Measurements from ENCODE around the gene PTAFR.

PTAFR gene

GRCh38 chr1:28156821-28157220 lies 19.7 kb downstream of the PTAFR start:
- H3K4me3 ChIP-seq (replicated peaks; ENCODE audit: low read depth, low read length) = no peak overlapping the region
- no peak for TF ChIP-seq CTCF (IDR thresholded peaks at IDR 0.05; ENCODE audit: low read length, missing control alignments)
- no peak for DNase-seq (ENCODE audit: low read depth)

GRCh38 chr1:28155628-28156027 lies 20.9 kb downstream of the PTAFR start:
- no peak for DNase-seq (ENCODE audit: low read depth)
- no peak overlapping the region for H3K4me3 ChIP-seq (replicated peaks; ENCODE audit: low read depth, low read length)
- no peak for TF ChIP-seq CTCF (IDR thresholded peaks at IDR 0.05; ENCODE audit: low read length, missing control alignments)

- no peak for TF ChIP-seq CTCF (IDR thresholded peaks at IDR 0.05; ENCODE audit: low read length, missing control alignments)
- H3K4me3 ChIP-seq (replicated peaks; ENCODE audit: low read depth, low read length) = no peak overlapping the region
- DNase-seq (ENCODE audit: low read depth) = no peak
Measured at GRCh38 chr1:28154078-28154594, 22.4 kb downstream of the PTAFR start.

- no peak for TF ChIP-seq CTCF (IDR thresholded peaks at IDR 0.05; ENCODE audit: low read length, missing control alignments)
- no peak overlapping the region for H3K4me3 ChIP-seq (replicated peaks; ENCODE audit: low read depth, low read length)
- no peak for DNase-seq (ENCODE audit: low read depth)
Measured at GRCh38 chr1:28150125-28150780, 26.2 kb downstream of the PTAFR start.

- TF ChIP-seq CTCF (IDR thresholded peaks at IDR 0.05; ENCODE audit: low read length, missing control alignments) = no peak
- no peak overlapping the region for H3K4me3 ChIP-seq (replicated peaks; ENCODE audit: low read depth, low read length)
- DNase-seq (ENCODE audit: low read depth) = no peak
Measured at GRCh38 chr1:28148880-28149195, 27.7 kb downstream of the PTAFR start.

GRCh38 chr1:28147264-28148094 lies 29.0 kb downstream of the PTAFR start:
- H3K4me3 ChIP-seq (replicated peaks; ENCODE audit: low read depth, low read length) = no peak overlapping the region
- DNase-seq (ENCODE audit: low read depth) = no peak

More at GRCh38 chr1:28147264-28148094, 29.0 kb downstream of the PTAFR start:
- TF ChIP-seq CTCF (IDR thresholded peaks at IDR 0.05; ENCODE audit: low read length, missing control alignments) = no peak

Data from fibroblast of pulmonary artery (primary cell).